Glomerular visceral epithelial cell (primary cell): ENCODE results near the gene ABO.
"Not testable (repeated sequence)": the region's sequence is repeated elsewhere in the genome, so short reads cannot be mapped to it uniquely, and the experiment has no call there.

Experiments used
- DNase-seq: peaks from one replicate; pipeline ENCODE4 v3.0.0-alpha.2; 2016; ENCODE audit errors: extremely low spot score

The ABO gene

DNA sequence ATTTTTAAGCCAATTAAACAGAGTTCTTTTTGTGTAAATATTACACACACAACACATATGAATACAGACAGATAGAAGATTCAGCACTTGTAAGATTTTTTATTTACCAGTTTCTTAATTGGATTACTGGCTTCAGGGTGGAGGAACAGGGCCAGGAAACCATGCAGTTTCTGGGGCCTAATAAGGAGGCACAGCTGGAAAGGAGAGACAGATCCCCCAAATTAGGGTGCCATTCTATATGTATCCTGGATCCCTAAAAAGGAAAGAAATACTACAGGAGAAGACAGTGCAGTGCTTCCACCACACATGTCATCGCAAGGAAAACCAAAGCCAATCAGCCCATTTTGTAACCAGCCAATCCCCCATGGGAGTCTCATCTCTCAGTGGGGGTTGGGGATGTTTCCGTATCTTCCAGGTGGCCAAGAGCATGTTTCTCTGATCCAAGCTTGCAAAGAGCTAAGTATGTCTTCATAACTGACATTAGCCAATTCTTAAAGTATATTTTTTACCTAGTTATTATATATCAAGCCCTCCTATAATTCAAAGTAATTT lies 15.8 kb upstream of the ABO start:
- DNase-seq = no peak

DNA sequence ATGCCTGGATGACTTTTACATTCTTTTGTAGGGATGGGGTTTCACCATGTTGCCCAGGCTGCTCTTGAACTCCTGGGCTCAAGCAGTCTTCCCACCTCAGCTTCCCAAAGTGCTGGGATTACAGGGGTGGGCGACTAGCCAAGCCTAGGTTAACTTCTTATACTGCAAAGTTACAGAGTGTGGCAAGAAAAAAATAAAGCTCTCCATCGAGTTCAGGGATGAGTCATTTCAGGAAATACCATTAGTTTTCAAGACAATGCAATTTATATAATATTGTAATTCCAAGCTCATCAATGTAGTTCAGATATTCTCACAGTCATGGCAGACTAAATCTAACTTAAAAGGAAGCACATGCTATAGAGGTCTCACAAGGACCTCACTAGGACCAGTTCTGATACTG lies 11.5 kb upstream of the ABO start:
- no peak for DNase-seq

DNA sequence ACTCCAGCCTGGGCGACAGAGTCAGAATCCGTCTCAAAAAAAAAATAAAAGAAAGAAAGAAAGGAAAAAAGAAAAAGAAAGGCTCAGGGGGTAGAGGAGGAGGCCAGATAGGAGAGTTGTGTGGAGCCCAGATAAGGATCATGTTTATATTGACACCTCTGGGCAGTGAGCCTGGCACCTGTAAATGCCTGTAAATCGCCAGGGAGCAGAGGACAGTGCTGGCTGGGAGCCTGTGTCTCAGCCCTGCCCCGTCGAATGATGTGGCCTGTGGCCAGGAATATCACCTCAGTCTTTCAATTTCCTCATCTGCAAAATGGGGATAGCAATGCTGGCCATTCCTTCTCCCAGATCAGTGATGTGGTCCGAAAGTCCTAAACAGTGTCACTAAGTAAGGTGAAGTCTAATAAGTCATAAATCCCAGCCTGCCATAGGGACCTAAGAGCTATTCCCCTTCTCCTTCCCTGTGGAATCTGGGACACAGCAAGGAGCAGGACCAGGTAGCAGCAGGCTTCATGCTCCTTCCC lies 10.3 kb upstream of the ABO start:
- DNase-seq = no peak

DNA sequence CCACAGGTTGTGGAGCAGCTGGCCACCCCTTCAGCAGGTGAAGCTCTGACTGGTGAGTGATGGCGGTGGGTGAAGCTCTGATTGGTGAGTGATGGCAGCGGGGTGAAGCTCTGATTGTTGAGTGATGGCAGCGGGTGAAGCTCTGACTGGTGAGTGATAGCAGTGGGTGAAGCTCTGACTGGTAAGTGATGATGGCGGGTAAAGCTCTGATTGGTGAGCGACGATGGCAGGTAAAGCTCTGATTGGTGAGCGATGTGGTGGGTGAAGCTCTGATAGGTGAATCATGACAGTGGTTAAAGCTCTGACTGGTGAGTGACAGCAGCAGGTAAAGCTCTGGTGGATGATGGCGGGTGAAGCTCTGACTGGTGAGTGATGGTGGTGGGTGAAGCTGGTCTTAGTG lies 9.4 kb upstream of the ABO start:
- DNase-seq = no peak

DNA sequence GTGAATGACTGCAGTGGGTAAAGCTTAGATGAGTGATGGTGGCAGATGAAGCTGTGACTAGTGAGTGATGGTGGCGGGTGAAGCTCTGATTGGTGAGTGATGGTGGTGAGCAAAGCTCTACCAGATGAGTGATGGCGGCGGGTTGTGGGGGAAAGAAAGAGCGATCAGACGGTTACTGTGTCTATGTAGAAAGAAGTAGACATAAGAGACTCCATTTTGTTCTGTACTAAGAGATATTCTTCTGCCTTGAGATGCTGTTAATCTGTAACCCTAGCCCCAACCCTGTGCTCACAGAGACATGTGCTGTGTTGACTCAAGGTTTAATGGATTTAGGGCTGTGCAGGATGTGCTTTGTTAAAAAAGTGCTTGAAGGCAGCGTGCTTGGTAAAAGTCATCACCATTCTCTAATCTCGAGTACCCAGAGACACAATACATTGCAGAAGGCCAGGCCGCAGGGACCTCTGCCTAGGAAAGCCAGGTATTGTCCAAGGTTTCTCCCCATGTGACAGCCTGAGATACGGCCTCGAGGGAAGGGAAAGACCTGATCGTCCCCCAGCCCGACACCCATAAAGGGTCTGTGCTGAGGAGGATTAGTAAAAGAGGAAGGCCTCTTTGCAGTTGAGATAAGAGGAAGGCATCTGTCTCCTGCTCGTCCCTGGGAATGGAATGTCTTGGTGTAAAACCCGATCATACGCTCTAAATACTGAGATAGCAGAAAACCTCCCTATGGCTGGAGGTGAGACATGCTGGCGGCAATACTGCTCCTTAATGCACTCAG lies 8.4 kb upstream of the ABO start:
- not testable (repeated sequence) for DNase-seq

DNA sequence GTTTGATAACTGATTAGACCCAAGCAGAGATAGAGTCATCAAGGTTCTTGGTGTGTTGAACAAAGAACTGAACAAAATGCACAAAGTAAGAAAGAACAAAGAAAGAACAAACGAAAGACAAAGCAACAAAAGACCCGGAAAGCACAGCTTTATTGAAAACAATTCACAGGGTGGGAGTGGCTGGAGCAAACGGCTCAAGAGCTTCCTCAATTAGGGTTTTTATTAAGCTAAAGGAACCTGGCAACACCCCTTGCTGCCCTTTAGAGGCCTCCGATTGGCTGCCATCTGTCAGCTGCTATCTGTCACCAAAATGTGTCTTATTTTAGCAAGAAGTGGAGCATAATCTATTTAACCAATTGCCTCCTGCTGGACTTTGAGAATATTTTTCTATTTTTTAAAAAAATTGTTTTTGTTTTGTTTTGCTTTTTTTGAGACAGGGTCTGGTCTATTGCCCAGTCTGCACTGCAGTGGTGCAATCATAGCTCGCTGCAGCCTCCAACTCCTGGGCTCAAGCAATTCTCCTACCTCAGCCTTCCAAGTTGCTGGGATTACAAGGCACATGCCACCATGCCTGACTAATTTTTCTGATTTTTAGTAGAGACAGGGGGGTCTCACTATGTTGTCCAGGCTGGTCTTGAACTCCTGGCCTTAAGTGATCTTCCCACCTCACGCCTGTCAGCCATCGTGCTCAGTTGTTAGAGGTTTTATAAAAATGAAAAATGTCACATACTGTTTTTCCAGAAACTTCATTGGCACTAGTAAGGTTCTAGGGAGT lies 7.7 kb upstream of the ABO start:
- no peak for DNase-seq

DNA sequence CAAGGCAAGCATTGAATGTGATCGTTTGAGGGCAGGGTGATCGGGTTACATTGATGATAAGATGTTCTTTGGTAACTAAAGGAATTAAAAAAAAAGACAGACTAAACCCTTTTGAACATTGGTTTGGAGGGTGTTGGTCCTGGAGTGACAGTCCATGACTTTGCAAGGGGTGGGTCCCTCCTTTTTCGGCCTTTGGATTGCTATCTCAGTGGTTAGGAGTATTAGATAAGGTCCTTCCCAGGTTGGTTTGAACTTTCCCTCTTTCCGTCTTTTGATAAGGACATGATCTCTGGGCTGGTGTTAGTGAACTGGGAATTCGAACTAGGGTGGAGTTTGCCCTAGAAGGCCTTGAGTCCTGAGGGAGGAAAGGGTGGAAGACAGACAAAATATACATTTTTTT lies 5.4 kb upstream of the ABO start:
- no peak for DNase-seq

DNA sequence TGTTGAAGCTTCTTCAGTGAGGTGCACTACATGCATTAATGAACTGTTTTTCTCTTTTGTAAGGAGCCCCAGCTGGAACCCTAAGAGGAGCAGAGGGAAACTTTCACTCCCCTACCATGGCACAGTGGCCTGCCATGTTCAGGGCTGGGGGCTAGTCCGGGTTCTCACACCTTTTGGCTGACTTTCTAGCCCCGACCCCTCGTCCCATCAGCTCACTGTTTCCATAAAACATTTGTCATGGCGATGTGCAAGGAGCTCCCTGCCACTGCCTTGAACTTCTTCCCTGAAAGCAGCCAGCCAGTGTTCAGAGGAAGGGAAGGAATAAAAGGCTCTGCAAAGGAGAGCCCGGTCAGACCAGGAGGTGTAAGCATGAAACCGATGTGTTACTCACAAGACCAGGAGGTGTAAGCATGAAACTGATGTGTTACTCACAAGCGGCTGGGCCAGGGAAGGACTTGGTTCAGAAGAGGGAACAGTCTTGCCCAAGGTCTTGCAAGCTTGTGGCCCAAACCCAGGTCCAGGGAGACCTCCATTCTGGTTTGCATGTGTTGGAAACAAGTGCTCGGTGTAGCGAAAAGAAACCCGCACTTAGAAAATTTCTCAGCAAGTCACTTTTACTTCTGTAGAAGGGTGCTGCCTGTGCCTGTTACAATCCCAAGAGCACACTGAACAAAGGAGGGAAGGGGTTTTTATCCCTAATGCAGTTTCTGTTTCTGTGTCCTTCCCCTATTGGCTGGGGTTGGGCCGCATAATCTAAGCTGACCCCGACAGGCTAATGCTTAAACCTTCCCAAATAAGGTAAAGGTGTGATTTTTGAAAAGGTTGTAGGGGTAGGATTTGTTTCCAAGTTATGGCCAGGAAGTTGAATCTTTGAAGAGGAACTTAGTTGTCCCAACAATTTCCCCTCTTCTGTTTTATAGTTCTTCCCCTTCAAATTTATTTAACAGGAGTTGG lies 3.4 kb upstream of the ABO start:
- no peak for DNase-seq

DNA sequence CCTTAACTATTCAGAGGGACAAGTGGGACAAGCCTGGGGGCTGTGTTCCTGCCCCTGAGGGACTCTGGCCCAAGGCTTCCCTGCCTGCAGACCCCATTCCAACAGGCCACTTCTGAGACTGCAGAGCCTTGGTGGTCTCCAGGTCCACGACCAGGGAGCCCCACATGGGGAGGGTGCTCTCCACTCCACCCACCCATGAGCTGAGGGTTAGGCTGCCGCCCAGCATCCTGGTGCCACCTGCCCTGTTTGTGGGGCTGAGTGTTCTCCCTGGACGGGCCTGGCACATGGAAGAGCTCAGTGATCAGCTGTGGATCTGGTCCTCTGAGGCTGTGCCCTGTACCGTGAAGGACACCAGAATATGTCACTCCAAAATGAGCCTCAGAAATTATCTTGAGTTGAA lies 2.5 kb upstream of the ABO start:
- no peak for DNase-seq

DNA sequence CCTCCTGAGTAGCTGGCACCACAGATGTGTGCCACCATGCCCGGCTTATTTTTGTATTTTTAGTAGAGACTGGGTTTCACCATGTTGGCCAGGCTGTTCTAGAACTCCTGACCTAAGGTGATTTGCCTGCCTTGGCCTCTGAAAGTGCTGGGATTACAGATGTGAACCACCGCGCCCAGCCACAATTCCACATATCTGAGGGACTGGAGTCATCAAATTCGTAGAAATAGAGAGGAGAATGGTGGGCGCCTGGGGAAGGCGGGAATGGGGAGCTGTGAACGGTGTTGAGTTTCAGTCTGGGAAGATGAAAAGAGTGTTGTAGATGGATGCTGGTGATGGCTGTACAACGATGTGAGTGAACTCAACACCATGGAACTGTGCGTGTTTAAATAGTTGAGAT lies 1.9 kb upstream of the ABO start:
- DNase-seq = no peak

DNA sequence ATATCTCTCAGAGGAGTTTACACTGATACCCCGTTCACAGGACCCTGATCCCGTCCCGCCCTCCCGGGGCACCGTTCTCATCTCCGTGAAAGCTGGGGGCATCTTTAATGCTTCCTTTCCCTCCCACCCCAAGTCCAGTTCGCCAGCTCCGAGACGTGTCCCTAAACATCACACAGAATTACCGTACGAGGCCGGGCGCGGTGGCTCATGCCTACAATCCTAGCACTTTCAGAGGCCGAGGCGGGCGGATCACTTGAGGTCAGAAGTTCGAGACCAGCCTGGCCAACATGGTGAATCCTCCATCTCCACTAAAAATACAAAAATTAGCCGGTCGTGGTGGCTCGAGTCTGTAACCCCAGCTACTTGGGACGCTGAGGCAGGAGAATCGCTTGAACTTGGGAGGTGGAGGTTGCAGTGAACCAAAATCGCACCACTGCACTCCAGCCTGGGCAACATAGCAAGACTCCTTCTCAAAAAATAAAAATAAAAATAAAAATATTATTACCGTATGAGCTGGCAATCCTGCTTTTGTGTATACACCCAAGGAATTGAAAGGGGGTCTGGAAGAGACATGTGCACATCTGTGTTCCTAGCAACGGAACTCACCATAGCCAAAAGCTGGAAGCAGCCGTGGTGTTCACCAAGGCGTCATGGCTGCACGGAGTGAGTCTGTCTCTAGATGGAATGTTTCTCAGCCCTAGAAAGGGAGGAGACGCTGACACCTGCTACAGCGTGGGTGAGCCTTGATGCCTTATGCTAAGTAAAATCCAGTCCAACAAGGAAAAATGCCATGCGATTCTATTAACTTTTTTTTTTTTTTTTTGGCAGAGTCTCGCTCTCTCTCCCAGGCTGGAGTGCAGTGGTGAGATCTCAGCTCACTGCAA lies 1.2 kb upstream of the ABO start:
- no peak for DNase-seq

DNA sequence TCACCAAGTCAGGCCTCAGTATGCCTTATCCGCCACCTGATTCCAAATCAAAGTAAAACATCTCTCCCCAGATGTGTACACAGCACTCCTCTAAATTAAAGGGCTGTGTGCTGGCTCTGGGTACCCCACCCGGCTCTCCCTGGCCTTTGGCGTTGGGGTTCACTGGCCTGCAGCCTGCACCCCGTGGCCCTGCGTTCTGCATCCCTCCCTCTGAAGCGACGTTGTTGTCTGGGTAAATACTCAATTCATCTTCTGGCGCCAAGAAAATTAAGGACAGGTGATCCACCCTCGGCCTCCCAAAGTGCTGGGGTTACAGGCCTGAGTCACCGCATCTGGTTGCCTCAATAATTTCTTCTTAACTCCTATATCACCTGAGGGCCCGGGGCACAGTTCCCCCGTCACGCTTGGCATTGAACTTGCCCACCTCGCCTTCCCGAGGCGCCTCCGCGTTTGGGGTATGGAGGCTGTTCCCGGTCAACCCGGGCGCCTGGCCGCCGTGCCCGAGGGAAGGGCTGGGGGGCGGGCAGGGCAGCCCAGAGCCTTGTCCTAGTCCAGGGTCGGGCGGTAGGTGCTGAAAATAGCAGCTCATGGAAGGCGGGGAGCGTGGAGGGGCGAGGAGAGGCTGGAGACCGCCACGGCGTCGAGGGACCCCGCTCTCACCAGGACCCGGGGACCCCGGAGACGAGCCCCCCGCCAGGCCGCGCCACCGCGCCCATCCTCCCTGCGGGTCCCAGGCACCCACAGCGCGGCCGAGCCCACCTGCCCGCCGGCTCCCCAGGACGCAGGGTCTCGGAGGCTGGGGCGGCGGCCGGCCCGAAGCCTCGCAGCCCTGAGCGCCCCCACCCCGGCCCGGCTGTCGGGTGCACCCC lies 531 bp downstream of the ABO start:
- DNase-seq = no peak

DNA sequence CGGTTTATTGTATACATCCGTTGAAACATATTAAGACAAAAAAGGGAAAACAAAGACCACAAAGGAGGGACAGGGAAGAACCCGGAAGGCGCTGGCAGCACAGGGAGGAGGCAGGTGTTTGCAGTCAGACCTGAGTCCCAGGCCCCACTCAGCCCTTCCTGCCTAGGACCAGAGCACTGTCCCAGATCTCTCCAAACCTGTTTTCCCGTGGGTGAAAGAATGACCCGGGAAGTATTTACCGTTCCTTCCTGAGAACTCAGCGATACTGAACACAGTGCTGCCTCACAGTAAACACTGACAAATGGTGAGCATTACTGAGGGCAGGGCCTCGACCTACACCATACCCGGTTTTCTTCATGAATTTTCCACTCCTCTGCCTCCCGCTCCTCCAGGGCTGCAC lies 1.2 kb downstream of the ABO start:
- DNase-seq = no peak

DNA sequence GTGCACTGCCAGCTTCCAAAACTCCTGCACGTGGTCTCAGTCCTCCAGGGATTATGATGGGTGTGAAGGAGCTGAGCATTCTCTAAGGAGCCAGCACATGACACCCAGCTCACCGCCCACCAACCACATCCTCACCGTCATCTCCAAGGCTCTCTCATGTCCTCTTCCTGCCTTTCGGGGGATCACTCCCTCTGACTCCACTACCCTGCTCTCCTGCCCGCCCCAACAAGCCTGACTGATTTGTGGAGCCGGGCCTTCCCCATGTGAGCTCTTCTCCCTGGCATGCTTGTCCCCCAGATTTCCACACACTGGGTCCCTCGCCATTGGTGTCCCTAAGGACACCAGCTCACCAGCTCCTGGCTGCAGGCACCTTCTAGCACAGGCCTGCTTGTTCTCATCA lies 1.9 kb downstream of the ABO start:
- no peak for DNase-seq

DNA sequence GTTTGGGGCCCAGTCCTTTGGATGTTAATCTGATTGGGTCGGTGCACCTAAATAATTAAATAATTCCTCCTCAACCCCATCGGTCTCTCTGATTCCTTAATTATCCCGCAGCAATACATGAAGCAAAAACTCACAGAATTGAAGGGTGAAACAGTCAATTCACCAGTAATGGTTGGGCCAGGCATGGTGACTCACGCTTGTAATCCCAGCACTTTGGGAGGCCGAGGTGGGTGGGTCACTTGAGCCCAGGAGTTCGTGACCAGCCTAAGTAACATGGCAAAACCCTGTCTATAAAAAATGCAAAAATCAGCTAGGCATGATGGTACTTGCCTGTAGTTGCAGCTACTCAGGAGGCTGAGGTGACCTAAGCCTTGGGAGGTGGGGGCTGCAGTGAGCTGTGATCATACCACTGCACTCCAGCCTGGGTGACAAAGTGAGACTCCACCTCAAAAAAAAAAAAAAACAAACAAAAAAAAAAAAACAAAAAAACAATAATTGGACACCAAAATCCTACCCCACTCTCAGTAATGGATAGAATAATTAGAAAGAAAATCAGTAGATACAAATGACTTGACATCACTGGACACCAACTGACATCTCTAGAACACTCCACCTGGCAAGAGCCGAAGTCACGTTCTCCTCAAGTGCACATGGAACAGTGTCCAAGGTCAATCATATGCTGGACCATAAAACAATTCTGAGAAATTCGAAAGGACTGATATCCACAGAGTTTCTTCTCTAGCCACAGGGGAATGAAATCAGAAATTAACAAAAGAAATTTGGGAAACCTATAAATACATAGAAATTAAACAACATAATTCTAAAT lies 5.3 kb downstream of the ABO start:
- DNase-seq = peak; percentile 39

DNA sequence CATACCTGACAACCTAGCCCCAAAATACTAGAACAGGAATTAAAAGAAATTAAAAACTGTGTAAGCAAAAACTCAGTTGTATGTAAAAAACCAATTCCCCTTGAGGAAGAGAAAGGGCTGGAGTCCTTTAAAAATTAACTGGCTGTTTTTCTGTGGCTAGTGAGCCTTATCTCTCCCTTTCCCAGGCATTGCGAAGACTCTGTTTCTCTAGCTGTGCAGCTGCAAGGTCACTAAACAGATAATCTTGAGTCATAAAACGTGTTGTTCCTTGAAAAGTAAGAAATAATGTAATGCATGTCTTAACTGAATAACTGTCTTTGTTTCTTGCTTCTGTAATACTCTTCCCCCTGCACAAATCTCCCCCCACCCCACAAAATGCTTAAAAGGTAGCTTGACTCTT lies 5.9 kb downstream of the ABO start:
- not testable (repeated sequence) for DNase-seq

DNA sequence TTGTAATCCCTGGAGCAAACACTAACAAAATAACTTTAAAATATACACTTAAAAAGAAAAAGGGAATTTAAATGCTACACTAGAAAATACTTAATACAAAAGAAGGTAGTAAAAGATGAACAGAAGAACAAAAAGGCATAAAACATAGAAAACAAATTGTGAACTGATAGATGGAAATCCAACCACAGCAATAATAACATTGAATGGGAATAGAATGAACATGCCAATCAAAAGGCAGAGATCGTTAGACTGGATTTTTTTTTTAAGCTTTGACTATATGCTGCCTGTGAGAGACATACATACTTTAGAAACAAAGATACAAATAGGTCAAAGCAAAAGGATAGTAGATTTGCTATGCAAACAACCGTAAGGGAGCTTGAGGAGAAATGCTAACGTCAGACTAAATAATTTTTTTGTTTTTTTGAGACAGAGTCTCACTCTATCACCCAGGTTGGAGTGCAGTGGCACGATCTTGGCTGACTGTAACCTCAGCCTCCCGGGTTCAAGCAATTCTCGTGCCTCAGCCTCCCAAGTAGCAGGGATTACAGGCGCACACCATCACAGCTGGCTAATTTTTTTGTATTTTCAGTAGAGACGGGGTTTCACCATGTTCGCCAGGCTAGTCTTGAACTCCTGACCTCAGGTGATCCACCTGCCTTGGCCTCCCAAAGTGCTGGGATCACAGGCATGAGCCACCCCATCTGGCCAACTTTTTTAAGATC lies 6.5 kb downstream of the ABO start:
- no peak for DNase-seq

DNA sequence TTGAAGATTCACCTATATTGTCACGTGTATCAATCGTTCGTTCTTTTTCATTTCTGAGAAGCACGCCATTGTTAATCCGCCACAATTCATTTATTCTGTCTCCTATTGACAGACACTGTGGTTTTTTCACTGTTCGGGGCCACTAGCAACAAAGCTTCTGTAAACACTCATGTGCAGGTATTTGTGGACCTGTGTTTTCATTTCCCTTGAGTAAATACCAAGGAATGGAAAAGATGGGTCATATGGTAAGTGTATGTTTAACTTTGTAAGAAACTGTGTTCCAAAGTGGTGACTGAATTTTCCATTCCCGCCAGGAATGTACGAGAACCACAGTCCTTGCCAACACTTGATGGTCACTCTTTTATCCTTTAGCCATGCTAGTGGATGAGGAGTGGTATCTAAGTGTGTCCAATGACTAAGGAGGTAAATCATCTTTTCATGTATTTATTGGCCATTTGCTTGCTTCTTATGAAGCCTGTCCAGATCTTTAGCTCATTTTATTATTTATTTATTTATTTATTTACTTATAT lies 10.7 kb downstream of the ABO start:
- DNase-seq = no peak
